Panc1 (cell line): ENCODE results near the gene GPR27. TPM values are rescaled to one million over a fixed set of nuclear protein-coding genes. Genes with fewer than 3 reads are reported as not detected.

ENCODE experiments used
- ATAC-seq: fragments of 200-7000 bp; cut with Tn5 transposase; 2 replicates; pipeline ENCODE4 v1.9.1; 2020; ENCODE audit warnings: mild to moderate bottlenecking, moderate library complexity
- BruUV-seq: library from RNA; stranded (reverse); fragments of 400-500 nt; replicated peaks from 2 replicates; lab custom pipeline; 2021; lab: Mats Ljungman, UMichigan
- CTCF ChIA-PET: fragments of 300-600 bp; sonication (Branson Sonifier 250); formaldehyde crosslinking; loops from one replicate; lab custom pipeline; 2022; ENCODE audit warnings: antibody characterized with exemption; lab: Charles Lee
- POLR2A ChIA-PET: fragments of 300-600 bp; sonication (Branson Sonifier 250); formaldehyde crosslinking; loops from one replicate; lab custom pipeline; 2022; ENCODE audit warnings: antibody characterized with exemption; lab: Charles Lee
- DNase-seq: peaks from one replicate; pipeline ENCODE4 v3.0.0-alpha.2; 2010; ENCODE audit warnings: low read depth, low spot score
- H3K27ac ChIP-seq: 2 replicates; pipeline ENCODE4 v1.5.1; 2011; ENCODE audit warnings: mild to moderate bottlenecking, low read length, inconsistent platforms
- H3K27me3 ChIP-seq: fragments of 200-500 bp; sonication (Bioruptor generic); 2 replicates; pipeline ENCODE4 v1.6.0; 2014; ENCODE audit warnings: low read length, inconsistent platforms; ENCODE audit not compliant: control insufficient read depth, insufficient read depth
- H3K36me3 ChIP-seq: fragments of 200-500 bp; sonication (Bioruptor generic); 2 replicates; pipeline ENCODE4 v1.5.1; 2014; ENCODE audit warnings: inconsistent platforms, mild to moderate bottlenecking, low read length, moderate library complexity; ENCODE audit not compliant: control insufficient read depth, insufficient read depth
- H3K4me1 ChIP-seq: 2 replicates; pipeline ENCODE4 v1.5.1; 2011; ENCODE audit warnings: inconsistent platforms, mild to moderate bottlenecking, low read length, moderate library complexity; ENCODE audit not compliant: control insufficient read depth, insufficient read depth
- H3K4me3 ChIP-seq, 2 experiments: 2 replicates each; pipeline ENCODE4 v1.5.1; 2011 to 2012; ENCODE audit warnings: low read depth in 2 of 2, low read length in 2 of 2, mild to moderate bottlenecking in 2 of 2, inconsistent platforms in 1 of 2, moderate library complexity in 1 of 2
- H3K9me3 ChIP-seq: fragments of 200-500 bp; sonication (Bioruptor generic); 2 replicates; pipeline ENCODE4 v1.5.1; 2014; ENCODE audit warnings: low read depth, mild to moderate bottlenecking, inconsistent platforms, low read length, moderate library complexity; ENCODE audit not compliant: control insufficient read depth, insufficient read depth
- POLR2AphosphoS5 ChIP-seq: IDR thresholded peaks from 2 replicates; pipeline ENCODE4 v1.6.1; 2012; ENCODE audit warnings: mild to moderate bottlenecking, low read depth, low read length, moderate library complexity
- SIN3A ChIP-seq: IDR thresholded peaks from 2 replicates; pipeline ENCODE4 v1.6.1; 2012; ENCODE audit warnings: low read depth, mild to moderate bottlenecking, low read length, moderate library complexity, borderline replicate concordance; ENCODE audit not compliant: insufficient read depth
- TCF7L2 ChIP-seq: IDR thresholded peaks from 2 replicates; pipeline ENCODE4 v1.6.1; 2011; ENCODE audit warnings: mild to moderate bottlenecking, low read depth, low read length, inconsistent platforms
- in situ Hi-C: cut with HindIII; loops from 2 replicates; pipeline ENCODE4 v1.10.0; 2016; ENCODE audit warnings: low sequenced_read_pairs, low pct_unique_long_range_greater_than_20kb
- intact Hi-C: fragments of 100-400 bp; cut with micrococcal nuclease; formaldehyde crosslinking; loops from one replicate; pipeline ENCODE4 v1.10.0; 2022; ENCODE audit not compliant: unreplicated experiment
- total RNA-seq: library from RNA; stranded (reverse); gene quantifications from one replicate; pipeline ENCODE4 v1.2.1, GENCODE V29; 2021; ENCODE audit not compliant: unreplicated experiment
- TF ChIP-seq, protein P1 (sequence below), 2 experiments: IDR thresholded peaks; 2 replicates each; pipeline ENCODE4 v1.6.1; 2011 to 2012; ENCODE audit warnings: low read depth in 2 of 2, control low read depth in 1 of 2, low read length in 1 of 2, mild to moderate bottlenecking in 1 of 2, moderate library complexity in 1 of 2; ENCODE audit not compliant: insufficient read depth in 1 of 2
- TF ChIP-seq, protein P2 (sequence below): fragments of 450-650 bp; IDR thresholded peaks from 2 replicates; pipeline ENCODE4 v1.5.1; 2017; ENCODE audit warnings: mild to moderate bottlenecking

GPR27 gene
- total RNA-seq, 1 experiment from 2014 or later, result 0.15 TPM

DNA sequence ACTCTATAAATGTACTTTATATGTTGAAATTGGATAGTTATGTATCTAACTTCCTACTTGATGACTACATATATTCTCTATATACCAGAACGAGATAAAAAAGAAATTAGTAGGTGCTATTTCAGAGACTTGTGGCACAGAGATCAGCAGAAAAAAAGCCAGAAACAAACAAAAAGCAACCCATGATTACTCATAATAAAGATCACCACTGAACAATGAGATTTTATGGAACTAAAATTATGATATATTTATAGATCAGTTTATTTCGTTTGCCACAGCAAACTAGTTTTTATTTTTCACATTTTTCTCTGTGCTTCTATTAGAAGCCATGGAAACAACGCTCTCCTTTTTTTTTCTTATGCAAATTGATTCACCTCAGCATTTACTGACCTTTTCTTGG, 46.4 kb downstream of the GPR27 start:
- Histone ChIP-seq H3K36me3 (no peaks in the 10 kb centered on the region), H3K27ac (no peak overlapping the region), H3K4me1 (no peaks in the 10 kb centered on the region), H3K27me3 (no peaks in the 10 kb centered on the region; the same call in 1 of the 2 replicates), H3K9me3 (no peaks in the 10 kb centered on the region), H3K4me3 (no peak overlapping the region)
- CTCF ChIA-PET, result no interaction called here
- in situ Hi-C loops (no loop called here), intact Hi-C loops (no loop called here)
- DNase-seq, result no peak
- no peak for ATAC-seq
- TF ChIP-seq POLR2AphosphoS5 (no peak), TCF7L2 (no peak), SIN3A (no peak)
- TF ChIP-seq, protein P1, sequence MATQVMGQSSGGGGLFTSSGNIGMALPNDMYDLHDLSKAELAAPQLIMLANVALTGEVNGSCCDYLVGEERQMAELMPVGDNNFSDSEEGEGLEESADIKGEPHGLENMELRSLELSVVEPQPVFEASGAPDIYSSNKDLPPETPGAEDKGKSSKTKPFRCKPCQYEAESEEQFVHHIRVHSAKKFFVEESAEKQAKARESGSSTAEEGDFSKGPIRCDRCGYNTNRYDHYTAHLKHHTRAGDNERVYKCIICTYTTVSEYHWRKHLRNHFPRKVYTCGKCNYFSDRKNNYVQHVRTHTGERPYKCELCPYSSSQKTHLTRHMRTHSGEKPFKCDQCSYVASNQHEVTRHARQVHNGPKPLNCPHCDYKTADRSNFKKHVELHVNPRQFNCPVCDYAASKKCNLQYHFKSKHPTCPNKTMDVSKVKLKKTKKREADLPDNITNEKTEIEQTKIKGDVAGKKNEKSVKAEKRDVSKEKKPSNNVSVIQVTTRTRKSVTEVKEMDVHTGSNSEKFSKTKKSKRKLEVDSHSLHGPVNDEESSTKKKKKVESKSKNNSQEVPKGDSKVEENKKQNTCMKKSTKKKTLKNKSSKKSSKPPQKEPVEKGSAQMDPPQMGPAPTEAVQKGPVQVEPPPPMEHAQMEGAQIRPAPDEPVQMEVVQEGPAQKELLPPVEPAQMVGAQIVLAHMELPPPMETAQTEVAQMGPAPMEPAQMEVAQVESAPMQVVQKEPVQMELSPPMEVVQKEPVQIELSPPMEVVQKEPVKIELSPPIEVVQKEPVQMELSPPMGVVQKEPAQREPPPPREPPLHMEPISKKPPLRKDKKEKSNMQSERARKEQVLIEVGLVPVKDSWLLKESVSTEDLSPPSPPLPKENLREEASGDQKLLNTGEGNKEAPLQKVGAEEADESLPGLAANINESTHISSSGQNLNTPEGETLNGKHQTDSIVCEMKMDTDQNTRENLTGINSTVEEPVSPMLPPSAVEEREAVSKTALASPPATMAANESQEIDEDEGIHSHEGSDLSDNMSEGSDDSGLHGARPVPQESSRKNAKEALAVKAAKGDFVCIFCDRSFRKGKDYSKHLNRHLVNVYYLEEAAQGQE (IDR thresholded peaks at IDR 0.05; ENCODE audit: insufficient read depth in 1 of 2, low read depth in 2 of 2, low read length in 1 of 2), result no peak
- TF ChIP-seq, protein P2, sequence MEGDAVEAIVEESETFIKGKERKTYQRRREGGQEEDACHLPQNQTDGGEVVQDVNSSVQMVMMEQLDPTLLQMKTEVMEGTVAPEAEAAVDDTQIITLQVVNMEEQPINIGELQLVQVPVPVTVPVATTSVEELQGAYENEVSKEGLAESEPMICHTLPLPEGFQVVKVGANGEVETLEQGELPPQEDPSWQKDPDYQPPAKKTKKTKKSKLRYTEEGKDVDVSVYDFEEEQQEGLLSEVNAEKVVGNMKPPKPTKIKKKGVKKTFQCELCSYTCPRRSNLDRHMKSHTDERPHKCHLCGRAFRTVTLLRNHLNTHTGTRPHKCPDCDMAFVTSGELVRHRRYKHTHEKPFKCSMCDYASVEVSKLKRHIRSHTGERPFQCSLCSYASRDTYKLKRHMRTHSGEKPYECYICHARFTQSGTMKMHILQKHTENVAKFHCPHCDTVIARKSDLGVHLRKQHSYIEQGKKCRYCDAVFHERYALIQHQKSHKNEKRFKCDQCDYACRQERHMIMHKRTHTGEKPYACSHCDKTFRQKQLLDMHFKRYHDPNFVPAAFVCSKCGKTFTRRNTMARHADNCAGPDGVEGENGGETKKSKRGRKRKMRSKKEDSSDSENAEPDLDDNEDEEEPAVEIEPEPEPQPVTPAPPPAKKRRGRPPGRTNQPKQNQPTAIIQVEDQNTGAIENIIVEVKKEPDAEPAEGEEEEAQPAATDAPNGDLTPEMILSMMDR, result no peak
- no TSS peak for BruUV-seq
- POLR2A ChIA-PET, result no interaction called here

DNA sequence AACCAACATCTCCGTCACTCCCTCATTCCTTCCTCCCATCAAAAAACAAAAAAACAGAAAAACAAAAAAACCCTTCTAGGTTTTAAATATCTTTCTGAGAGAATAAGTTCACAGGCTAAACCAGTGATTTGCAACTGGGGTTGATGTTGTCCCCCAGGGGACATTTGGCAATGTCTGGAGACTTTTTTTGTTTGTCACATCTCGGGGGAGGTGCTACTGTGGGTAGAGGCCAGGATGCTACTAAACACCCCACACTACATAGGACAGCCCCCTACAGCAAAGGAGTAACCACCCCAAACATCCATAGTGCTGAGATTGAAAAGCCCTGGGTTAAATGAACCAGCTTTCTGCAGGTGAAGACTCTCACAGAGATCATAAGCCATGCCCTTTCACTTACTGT, 48.3 kb downstream of the GPR27 start:
- TF ChIP-seq, protein P1 (IDR thresholded peaks at IDR 0.05; ENCODE audit: insufficient read depth in 1 of 2, low read depth in 2 of 2, low read length in 1 of 2), result no peak
- TF ChIP-seq, protein P2, result no peak
- no peak for TF ChIP-seq TCF7L2
- TF ChIP-seq POLR2AphosphoS5, result no peak
- TF ChIP-seq SIN3A, result no peak
- H3K27ac ChIP-seq, result no peak overlapping the region
- ATAC-seq (no peak), DNase-seq (no peak)
- intact Hi-C loops, result no loop called here
- no peaks in the 10 kb centered on the region for H3K27me3 ChIP-seq
- ChIA-PET POLR2A (no interaction called here), CTCF (no interaction called here)
- in situ Hi-C loops, result no loop called here
- no peaks in the 10 kb centered on the region for H3K4me1 ChIP-seq
- no peaks in the 10 kb centered on the region for H3K36me3 ChIP-seq
- BruUV-seq, result no TSS peak
- H3K4me3 ChIP-seq, result no peak overlapping the region
- no peaks in the 10 kb centered on the region for H3K9me3 ChIP-seq
